Measurements from ENCODE around the gene DCUN1D1.

The DCUN1D1 gene

DNA sequence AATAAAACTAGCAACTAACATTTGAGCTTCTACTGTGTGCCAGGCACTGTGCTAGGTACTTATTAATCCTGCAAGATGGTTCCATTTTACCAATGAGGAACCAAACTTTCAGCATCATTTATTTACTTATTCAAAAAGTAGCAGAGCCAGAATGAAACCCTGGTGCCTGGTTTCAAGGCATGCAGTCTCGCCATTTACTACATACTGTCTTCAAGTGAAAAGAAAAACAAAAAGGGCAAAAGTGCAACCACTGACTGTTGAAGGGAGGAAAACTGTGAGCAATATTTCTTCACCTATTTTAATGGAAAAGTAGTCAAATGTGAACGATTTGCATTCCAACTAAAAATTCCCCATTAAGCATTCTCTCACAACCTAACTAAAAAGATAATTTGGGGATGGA lies 8.7 kb downstream of the DCUN1D1 start:
- no peak for DNase-seq (ENCODE audit: low read depth)

DNA sequence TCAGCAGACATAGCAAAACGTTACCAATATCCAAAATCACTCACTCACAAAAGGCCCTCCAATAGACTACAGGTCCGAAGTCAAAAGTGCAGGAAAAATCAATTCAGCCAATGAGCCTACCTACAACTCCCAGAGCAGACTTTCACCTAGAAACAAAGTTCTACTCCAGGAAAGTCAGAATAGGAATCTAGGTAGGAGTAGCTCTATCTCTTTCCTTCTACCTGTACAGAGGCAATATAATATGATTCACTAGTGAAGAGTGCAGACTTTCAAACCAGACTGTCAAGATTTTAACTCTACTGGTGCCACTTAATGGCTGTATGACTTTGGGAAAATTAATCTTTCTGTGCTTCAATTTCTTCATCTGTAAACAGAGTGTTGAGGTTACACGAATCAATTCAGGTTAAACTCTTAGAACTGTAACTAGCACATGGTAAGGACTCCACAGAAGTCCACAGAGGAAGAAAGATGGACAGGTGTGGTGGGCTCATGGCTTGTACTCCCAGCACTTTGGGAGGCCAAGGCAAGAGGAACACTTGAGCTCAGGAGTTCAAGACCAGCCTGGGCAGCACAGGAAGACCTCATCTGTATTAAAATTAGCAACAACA lies 9.4 kb downstream of the DCUN1D1 start:
- no peak for DNase-seq (ENCODE audit: low read depth)

DNA sequence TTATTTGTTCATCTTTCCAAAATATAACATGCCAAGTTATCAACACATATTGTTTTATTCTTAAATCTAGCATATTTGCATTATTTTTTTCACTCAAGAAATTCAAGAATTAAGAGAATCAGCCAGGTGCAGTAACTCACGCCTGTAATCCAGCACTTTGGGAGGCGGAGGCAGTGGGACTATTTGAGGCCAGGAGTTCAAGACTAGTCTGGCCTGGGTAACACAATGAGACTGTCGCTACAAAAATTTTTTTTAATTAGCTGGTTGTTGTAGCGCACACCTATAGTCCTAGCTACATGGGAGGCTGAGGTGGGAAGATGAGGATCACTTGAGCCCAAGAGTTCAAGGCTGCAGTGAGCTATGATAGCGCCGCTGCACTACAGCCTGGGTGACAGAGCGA lies 10.5 kb downstream of the DCUN1D1 start:
- no peak for DNase-seq (ENCODE audit: low read depth)

DNA sequence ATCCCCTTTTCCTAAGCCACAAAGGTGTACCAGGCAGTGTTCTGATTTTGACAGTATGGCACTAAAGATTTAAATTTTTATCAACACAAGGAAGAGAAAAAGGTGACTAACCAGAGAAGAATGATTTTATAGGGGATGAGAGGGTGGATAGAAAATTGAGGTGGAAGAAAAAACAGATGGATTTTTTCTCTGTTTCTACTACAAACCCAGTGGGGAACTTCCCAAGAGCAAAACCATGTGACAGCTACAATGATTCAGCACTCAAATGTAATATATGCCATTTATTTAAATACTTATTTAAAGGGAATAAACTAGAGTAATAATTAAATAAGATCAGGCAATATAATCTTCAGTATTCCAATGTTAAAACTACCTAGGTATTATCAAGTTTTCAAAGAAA lies 11.1 kb downstream of the DCUN1D1 start:
- no peak for DNase-seq (ENCODE audit: low read depth)

DNA sequence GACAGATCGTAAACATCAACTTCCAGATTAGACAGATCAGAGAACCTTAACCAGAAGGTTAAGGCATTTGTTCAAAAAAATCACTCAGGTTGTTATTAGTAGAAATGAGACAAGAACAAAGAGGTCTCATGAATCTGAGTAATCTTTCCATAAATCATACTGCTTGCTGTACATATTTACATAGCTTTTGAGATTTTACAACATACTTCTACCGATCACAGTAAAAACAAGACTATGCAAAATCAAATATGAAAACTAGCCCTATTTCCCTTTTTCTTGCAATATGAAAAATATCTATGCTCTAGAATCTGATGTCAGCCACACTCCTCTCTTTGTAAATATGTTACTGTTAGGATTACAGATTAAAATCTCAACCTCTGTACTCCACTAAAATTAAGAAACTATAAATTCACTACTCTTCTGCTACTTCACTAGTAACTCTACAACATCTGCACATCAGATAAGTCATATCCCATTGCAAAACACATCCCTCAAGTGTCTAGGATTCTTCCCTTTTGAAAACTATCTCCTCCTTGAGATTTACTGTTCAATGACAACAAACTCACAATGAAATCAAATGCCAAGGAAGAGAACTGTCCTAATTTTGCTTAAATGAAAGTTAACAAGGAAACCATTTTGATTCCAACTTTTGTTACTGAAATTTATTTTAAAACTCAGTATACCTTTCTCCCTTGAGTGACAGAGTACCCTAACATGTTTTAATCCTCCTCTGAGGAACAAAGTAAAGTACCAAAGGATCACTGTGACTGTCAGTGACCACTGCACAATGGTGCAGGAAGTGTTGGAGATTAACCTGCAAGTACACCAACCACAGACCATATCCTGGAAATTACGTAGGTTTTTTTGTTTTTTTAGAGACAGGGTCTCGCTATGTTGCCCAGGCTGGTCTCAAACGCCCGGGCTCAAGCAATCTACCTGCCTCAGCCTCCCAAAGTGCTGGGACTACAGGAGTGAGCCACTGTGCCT lies 12.8 kb downstream of the DCUN1D1 start:
- DNase-seq (ENCODE audit: low read depth): no peak

DNA sequence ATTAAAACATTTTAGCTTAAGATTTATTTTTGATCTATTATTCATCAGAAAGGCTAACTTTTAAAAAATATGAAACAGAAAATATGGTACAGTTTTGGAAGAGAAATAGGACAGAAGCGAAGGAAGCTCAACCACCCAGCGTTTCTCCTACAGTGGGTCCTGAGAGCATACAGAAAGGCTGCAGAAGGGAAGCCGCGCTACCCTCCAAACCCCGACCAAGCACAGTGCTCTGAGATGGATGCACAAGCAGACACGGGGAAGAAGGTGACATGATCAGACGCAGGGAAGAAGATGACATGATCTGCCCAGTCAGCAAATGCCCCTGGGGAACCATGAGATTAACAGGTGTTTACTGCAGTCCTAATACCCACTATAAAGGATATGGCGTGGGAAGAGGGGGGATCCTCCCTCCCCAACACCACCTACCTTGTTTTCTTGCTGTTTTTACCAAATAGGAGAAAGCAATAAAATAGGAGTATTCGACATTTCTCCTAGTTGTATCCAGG lies 14.4 kb downstream of the DCUN1D1 start:
- DNase-seq (ENCODE audit: low read depth): no peak

DNA sequence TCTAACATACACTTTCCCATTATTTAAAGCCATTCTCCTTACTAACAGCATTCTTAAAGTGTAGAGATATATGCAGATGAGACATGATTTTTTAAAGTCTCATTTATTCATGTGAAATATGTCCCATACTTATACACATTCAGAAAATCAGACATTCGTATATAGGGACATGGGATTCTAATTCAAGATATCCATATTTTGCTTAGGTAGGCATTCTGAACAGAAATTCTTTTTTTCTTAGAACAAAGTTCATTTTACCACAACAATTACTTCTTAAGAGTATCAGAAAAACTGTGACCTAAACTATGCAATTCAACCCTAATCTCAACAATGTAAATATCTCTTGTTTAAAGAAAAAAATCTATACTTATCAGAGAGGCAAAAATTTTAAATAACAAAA lies 16.2 kb downstream of the DCUN1D1 start:
- no peak for DNase-seq (ENCODE audit: low read depth)

DNA sequence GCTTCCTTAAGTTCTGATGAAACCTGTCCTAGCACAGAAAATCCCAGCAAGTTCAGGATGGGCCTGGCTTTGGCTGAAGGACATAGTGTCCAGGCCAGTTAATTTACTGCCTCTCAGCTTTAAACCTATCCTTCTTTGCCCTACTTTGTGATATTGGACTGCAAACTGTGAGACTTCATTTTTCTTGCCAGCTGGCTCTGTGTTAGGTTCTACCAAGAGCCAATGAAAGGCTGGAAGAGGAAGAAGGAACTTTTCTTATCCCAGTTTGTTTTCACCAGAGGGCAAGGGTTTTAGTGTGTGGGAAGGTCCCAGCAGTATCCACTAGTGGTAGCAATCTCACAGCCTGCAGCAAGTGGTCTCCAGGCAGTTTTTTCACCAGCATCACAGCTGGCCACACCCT lies 18.2 kb downstream of the DCUN1D1 start:
- DNase-seq (ENCODE audit: low read depth): no peak

DNA sequence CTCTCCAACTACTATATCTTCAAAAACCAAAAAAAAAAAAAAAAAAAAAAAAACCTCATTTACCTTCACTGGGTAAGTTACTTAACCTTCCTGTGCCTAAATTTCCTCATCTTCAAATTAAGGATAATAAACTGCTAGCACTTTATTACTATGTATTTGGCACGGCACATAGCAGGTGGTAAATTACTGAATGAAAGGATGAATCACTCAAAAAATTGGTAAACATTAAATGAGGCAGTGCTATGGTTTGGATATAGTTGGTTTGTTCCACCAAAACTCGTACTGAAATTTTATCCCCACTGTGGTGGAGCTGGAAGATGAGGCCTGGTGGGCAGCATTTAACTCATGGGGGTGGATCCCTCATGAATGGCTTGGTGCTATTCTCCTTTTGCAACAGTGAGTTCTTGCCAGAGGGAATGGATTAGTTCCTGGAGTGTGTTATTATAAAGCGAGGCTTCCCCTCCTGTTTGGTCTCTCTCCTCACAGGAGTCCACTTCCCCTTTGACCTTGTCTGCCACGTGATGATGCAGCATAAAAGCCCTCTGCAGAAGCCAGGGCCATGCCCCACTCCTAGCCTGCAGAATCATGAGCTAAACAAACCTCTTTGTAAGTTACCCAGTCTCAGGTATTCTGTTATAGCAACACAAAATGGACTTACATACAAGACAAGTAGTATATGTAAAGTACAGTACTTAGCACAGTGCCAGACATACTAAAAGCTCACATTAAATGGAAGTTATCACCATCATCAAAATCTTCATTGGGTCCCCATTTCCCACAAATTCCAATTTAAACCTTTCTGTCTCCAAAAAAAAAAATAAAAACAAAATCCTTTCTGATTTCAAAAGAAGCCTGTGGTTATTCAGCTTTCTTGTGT lies 20.6 kb downstream of the DCUN1D1 start:
- DNase-seq (ENCODE audit: low read depth): no peak

DNA sequence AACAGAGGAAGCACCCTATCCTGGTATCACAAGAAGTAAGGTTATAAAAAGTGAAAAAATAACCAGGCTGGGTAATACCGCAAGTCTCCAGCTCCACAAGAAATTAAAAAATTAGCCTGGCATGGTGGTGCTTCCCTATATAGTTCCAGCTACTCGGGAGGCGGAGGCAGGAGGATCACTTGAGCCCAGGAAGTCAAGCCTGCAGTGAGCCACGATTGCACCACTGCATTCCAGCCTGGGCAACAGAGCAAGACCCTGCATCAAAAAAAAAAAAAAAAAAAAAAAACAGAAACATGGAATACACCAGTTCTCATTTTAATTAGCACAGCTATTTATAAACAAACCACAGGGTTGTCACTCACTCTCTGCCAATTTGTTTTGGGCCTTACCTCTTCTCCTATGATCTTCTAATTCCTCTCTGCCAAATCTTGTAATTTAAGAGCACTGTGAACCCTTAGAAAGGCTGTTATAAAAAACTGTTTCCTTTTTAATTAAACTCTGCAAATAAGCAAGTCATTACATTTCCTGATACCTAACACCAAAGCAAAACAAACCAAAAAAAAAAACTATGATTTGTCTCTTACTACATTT lies 22.6 kb downstream of the DCUN1D1 start:
- no peak for DNase-seq (ENCODE audit: low read depth)

DNA sequence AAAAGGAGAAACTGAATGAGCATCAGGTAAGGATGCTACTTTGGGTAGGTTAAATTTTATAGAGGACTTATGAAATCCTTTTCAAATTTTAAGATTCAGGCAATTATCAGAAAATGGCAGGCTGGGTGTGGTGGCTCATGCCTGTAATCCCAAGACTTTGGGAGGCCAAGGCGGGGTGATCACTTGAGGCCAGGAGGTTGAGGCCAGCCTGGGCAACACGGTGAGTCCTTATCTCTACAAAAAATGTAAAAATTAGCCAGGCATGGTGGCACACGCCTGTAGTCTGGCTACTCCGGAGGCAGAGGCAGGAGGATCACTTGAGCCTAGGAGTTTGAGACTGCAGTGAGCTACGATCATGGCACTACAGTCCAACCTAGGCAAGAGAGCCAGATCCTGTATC lies 23.1 kb downstream of the DCUN1D1 start:
- no peak for DNase-seq (ENCODE audit: low read depth)

DNA sequence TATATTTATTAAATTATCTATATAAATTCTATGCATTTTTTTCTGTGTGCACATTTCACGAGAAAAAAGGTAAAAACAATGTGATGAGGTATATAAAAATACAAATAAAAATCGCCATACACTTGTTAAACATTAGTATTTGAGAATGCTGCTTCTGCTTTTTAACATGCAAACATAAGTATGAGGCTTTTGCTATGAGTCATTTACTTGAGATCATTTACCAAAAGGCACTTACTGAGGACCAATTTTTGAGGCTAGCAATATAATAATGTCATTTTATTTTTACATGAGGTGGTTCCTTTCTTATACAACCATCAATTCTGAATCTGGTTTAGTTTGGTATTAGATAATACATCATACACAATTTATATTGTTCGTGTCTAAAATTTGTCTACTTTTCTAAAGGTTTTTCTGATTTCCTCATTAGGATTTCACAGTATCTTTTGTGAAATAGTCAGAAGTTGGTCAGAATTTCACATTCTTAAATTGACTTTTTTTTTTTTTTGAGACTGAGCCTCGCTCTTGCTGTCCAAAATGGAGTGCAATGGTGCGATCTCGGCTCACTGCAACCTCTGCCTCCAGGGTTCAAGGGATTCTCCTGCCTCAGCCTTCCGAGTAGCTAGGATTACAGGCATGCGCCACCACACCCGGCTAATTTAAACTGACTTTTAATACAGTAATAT lies 25.6 kb downstream of the DCUN1D1 start:
- no peak for DNase-seq (ENCODE audit: low read depth)

DNA sequence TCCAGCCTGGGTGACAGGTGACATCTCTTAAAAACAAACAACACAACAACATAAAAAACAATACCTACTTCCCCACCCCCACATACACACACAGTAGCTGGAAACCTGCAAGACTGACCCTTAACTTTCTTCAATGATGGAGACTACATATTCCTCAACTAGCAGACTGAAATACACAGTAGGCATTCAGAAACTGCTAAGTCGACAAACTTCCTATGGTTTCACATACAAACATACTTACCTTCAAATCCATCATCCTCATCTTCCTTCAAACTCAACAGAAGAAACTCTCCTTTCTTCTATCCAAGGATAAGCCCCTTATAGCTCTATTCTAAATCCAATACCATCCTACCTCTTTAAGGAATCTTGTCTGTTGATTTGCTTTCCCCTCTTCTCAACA lies 30.6 kb downstream of the DCUN1D1 start:
- no peak for DNase-seq (ENCODE audit: low read depth)

DNA sequence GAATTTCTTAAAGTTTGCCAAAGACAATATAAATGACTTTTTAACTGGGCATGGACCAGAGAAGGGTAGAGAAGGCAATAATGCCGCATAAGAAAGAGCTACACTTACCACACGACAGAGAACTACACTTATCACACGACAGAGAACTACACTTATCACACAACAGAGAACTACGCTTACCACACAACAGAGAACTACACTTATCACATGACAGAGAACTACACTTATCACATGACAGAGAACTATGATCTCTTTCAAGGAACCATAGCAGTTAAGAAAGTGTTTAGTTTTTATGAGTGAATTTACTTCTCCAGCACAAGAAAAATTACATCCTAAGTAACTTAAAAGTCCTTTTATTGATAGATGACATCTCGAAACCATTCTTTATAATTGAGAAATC lies 32.0 kb downstream of the DCUN1D1 start:
- DNase-seq (ENCODE audit: low read depth): no peak

DNA sequence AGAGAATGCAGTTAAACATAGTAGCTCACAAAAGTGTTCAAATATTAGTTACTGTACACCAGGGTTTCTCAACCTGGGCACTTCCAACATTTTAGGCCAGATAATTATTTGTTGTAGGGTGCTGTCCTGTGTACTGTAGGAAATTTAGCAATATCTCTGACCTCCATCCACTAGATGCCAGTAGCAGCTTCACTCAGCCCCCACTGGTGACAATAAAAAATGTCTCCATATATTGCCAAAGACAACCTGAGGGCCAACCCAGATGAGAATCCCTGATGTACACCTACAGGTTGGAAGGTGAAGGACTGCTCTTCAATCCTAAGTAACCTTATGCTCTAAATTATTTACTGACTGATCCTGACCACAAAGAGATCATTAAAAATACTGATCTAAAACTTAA lies 32.5 kb downstream of the DCUN1D1 start:
- no peak for DNase-seq (ENCODE audit: low read depth)

DNA sequence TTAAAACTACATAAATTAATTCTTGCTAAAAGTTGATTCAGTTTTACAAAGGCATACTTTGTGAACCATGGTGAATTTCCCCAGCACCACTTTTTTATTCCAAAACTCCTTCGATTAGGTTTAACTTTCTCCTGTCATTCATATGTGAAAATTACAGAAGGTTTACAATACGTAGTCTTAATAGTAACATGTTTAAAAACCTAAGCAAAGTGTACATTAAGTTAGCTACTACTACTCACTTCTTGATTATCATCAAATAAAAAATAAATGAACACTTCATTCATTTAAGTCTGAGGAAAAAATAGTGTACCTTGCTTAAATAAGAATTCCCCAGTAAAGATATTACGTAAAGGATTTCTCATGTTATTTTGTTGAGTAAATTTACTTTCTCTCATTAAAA lies 38.6 kb downstream of the DCUN1D1 start:
- DNase-seq (ENCODE audit: low read depth): no peak

DNA sequence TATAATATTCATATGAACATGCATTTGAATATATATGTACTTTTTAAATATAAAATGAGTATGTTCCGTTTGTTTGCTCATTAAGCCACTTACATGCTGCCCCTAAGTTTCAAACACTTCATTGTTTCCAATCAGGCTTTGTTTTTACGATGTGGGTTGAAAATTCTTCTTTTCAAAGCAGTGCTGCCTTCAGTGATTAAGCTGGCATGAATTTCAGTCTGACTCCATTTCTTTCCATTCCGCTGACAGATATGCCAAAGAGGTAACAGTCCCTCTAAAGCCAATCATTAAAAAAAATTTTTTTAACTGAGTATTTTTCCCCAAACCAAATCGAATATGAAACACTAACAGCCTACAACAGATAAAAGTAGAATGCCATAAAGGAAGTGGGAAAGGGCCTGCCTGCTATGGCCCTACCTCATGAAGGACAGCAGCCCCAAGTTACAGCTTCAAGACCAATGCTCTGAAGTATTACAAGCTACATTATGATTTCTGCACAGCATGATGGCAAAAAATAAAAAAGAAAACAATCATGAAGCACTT lies 40.0 kb downstream of the DCUN1D1 start:
- DNase-seq (ENCODE audit: low read depth): no peak

DNA sequence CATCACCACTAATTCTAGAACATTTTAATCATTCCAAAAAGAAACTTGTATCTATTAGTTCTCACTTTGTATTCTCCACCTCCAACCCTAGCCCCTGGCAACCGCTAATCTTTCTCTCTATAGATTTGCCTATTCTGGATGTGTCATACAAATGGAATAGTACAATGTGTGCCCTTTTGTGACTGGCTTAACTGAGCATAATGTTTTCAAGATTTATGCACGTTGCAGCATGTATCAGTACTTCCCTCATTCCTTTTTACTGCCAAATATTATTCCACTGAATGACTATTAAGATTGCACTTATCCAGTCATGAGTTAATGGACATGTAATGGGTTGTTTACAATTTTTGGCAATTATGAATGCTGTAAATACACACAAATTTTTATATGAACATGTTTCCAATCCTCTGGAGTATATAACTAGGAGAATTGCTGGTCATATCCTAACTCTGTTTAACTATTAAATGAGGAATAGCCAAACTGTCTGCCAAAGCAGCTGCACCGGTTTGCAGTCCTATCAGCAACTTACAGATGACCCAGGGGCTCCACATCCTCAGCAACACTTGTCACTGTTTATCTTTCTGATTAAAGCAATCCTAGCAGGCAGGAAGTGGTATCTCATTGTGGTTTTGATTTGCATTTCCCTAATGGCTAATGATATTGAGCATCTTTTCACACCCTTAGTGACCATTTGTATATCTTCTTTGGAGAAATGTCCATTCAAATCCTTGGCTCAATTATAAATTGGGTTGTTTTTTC lies 42.9 kb downstream of the DCUN1D1 start:
- no peak for DNase-seq (ENCODE audit: low read depth)

DNA sequence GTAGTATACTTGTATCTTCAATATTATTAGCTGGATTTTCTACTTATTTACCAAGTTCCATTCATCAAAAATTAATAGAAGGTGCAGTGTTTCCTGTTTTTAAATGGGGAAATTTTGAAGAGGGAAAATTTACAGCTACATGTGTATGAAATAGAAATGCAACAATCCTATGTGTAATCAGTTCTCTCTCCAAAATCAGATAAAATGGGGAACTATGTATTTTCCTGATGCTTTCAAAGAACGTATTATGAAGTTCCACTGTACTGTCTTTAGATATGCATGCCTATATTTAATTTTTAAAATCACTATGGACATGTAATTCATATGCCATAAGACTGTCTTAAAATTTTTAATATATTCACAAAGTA lies 43.4 kb downstream of the DCUN1D1 start:
- no peak for DNase-seq (ENCODE audit: low read depth)

DNA sequence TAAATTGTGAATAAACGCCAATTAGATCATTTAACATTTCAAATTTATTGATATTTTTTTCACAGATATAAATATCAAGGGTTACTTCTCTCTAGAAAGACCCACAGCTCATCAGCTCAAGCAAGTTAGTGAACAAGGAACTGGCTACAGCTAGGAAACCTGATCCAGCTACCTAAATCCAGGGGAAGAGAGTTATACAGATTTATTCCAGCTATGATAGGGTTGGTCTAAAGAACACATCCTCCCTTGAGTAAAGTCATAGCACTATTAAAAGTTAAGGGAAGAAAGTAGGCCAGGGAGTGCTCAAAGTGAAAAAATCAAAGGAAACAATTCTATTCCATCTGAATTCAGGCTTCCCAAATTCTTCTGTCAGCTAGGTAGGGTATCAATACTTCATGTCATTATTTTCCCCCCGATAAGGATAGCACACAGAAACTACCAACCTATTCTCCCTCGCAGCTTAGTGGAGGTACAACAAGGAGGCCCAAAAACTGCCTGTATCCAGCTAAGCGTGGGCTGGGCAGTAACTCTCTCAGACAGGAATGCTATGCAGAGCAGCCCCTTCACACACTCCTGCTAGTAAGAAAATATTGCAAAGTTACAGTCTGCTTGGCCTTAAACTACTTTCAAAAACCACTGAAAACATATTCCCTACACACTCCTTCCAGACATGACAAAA lies 44.0 kb downstream of the DCUN1D1 start:
- no peak for DNase-seq (ENCODE audit: low read depth)
